Measurements from ENCODE around the gene NEK9. TPM values are rescaled to one million over a fixed set of nuclear protein-coding genes. Genes with fewer than 3 reads are reported as not detected.
"Not testable (repeated sequence)": the region's sequence is repeated elsewhere in the genome, so short reads cannot be mapped to it uniquely, and the experiment has no call there.

The NEK9 gene
- total RNA-seq, 2 donors from 2014 or later, result 68.7 to 86.2 TPM

DNA sequence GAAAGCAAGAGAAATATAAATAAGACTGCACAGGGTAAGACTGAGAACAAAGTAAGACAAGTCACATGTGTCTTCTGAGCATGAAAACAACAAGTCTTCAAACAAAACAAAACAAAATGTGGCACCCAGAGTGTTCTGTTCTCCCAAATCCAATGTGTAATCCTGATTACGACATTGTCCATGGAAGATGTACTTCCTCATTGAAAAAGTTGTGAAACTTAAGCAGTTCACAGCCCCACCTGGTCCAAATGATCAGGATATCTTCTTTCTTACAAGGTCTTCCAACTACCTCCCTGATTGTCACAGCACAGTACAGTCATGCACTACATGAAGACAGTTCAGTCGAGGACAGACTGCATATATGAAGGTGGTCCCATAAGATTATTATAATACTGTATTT is 23.3 kb upstream of the NEK9 start:
- DNase-seq (ENCODE audit: low spot score), result no peak
- intact Hi-C loops (cut with DNase I), result no loop called here

DNA sequence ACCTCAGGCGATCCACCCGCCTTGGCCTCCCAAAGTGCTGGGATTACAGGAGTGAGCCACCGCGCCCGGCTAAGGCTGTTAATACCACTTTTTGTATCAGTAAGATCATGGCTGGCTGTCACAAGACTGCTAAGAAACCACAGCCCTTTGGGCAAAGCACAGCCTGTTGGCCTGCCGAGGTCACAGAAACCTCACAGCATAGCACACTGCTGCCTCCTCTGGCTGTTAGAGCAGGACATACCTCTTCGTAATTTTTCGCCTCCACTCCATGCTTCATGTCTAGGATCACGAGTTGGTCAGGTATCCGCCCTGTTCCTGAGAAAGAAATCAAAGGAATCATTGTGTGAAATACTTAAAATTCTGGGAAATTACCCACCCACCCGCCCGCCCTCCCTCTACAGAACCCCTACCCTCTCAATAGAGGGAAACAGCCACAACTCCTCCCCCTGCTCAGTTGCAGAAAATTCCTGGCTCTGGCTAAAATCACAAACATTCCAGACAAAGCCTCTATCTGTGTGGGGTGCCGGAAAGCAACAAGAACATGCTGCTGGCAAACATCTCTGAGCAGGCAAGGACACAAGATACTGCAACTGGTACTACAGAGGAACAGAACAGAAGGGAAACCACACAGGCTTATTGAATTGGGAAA is 20.7 kb upstream of the NEK9 start:
- DNase-seq (ENCODE audit: low spot score), result peak; percentile 93
- intact Hi-C loops (cut with DNase I), result no loop called here

DNA sequence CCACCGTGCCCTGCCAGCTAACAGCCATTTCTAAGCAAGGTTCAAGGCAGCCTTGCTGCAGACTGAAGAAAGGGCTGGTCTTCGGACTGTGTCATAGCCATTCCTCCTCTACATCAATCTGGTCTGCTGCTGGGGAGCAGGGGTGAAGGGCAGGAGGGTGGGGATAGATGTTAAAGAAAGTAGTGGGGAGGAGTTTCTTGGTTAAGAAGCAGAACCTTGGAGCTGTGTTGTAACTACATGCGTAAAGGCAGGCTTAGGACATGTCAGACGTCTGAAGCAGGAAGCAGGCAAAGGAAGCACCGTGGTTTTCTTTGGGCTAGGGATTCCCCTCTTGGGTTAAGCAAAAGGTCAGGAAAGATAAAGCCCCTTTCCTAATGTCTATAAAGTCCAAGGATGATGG is 18.1 kb upstream of the NEK9 start:
- no peak for DNase-seq (ENCODE audit: low spot score)
- intact Hi-C loops (cut with DNase I), result no loop called here

DNA sequence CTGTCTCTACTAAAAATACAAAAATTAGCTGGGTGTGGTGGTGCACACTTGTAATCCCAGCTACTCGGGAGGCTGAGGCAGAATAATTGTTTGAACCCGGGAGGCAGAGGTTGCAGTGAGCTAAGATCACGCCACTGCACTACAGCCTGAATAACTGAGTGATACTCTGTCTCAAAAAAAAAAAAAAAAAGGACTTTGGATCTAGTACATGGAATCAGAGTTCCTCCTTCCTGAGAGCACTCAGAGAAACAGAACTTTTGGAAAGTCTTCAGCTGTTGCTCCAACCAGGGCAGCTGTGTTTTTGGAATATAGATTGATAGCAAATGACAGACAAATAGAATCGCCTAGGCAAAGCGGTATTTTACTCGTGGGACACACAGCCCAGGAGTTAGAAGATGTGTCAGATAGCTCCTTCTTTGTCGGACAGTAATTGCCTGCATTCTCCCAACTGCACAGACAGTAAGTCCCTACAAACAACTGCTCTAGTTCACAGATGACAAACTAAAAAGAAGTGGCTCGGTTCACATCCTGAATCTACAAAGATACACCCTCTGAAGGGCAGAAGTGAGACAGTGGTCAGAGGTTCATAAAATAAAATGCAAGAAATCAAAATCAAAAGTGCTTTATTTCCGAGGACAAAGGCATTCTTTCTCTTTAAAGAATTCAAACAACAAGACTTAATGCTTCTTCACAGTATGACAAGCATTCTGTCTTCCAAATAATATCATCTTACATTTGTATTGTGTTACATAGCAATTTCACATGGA is 17.1 kb upstream of the NEK9 start:
- intact Hi-C loops (cut with DNase I), result no loop called here
- no peak for DNase-seq (ENCODE audit: low spot score)

DNA sequence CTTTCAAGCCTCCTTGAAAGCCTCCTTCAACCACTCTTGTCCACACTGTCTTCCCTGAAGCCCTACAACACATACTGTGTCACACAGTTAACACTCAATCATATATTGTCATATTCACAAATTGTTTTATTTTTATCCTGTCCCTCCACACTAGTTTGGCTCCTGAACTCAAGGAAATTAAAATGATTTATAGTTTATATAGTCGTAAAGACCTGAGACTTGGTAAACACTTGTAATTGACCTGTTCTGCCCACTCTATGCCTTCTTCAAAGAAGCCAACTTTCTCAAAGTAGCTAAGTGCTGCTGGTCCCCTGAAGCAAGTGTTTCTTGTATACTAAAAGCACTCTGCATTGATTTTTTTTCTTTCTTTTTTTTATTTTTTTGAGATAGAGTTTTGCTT is 15.6 kb upstream of the NEK9 start:
- intact Hi-C loops (cut with DNase I), result no loop called here
- no peak for DNase-seq (ENCODE audit: low spot score)

DNA sequence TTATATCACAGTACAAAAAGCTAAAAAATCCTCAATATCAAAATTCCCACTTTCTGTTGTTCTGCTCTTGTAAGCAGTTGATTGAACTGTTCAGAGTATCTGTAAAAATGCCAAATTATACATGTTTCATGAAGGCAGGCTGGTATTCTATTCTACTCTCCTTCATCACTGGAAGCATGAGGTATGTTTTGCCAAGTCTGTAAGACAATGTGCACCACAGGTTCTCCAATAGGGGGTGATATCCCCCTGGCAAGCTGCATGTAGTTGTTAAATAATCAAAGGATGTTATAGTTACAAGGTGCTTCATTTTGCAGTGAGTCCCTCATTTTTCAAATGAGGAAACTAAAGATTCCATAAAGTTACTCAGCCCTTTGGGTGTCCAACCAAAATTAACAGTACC is 15.1 kb upstream of the NEK9 start:
- intact Hi-C loops (cut with DNase I), result no loop called here
- no peak for DNase-seq (ENCODE audit: low spot score)

DNA sequence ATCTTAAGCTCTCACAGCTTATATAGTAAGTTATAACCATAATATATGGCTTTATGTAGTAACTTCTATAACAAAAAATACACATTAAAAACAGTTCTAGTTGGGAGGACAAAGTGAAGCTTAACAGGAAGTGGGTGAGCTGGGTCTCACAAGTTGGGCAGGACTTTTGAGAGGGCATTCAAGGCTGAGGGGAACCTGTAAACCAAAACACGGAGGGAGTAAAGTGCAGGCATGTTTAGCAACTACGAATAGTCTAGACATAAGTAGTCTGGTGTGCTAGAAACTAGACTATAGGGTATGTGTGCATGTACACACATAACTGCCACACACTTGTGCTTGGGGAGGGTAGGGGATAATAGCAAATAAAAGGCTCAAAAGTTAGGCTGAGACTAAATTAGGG is 14.2 kb upstream of the NEK9 start:
- intact Hi-C loops (cut with DNase I), result no loop called here
- no peak for DNase-seq (ENCODE audit: low spot score)

DNA sequence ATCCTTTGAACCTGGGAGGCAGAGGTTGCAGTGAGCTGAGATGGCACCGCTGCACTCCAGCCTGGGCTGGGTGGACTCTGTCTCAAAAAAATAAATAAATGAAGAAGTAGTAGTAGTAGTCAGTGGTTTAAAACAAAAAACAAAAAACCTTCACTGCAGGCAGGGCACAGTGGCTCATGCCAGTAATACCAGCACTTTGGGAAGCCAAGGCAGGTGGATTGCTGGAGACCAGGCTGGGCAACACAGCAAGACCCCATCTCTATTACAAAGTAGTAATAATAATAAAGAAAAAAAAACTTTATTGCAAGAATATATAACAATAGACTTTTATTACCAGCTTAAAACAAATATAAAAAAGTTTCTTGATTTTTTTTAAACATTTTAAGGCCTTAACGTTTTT is 13.8 kb upstream of the NEK9 start:
- intact Hi-C loops (cut with DNase I), result no loop called here
- DNase-seq (ENCODE audit: low spot score), result no peak

DNA sequence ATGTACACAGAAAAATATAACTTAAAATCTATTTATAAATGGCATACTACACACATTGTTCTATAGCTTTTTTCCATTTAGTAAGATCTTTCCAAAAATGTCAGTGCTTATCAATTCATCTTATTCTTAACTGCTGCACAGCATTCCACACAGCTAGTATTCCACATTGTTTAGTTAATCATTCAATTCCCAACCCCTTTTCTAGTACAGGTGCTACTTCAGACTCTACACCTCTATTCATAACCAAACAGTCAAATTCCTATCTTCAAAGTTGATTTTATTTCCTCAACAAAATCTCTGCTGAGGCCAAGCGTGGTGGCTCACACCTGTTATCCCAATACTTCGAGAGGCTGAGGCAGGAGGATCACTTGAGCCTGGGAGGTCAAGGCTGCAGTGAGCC is 12.3 kb upstream of the NEK9 start:
- intact Hi-C loops (cut with DNase I), result no loop called here
- DNase-seq (ENCODE audit: low spot score), result no peak

DNA sequence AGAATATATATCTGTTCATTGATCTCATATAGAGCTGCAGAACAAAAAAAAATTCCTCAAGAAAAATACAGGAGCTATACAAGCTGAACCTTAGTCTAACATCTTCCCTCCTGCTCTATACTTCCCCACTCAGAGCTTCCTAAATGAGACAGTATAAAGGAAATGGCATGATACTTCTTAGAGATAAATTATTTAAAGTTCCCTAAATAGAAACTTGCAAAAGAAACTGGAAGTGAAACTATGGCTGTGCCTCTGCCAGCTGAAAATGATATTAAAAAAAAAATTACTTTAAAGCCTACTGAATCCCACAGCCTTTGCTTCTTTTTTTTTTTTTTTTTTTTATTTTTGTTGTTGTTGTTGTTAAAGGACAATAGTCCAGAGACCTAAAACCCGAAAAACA is 11.6 kb upstream of the NEK9 start:
- no peak for DNase-seq (ENCODE audit: low spot score)
- intact Hi-C loops (cut with DNase I), result no loop called here

DNA sequence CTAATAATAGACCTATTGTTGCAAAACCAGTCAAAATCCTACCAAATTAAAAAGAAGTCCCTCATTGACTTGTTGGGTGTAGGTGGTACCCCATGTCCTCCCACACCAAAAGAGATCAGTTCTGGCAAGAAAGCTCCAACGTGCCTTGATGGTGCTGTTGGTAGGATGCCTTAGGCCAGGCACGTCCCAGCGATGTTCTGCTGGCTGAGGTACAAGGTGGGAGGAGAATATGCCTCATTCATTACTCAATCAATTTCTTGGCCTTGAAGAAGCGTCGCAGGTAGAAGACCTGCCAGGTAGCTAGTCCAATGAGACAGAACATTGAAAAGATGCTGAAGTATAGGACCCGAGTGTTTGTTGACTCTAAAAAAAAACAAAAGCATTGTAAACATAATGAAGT is 7.8 kb upstream of the NEK9 start:
- DNase-seq (ENCODE audit: low spot score), result no peak
- intact Hi-C loops (cut with DNase I), result loop anchor here in 1 of 2 donors (2.0 kb wide), 1 partner anchor 164 kb away; no protein-coding TSS in a partner anchor

DNA sequence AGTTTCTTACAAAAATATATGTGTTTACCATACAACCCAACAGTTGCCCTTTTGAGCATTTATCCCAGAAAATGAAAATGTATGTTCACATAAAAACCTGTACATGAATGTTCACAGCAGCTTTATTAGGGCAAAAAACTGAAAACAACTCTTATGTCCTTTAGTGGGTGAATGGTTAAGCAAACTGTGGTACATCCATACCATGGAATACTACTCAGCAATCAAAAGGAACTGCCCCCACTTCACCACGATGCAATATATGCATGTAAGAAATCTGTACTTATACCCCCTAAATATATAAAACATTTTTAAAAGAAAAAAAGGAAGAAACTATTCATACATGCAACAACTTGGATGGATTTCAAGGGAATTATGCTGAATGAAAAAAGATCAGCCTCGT is 6.7 kb upstream of the NEK9 start:
- intact Hi-C loops (cut with DNase I), result loop anchor here in 1 of 2 donors (2.0 kb wide), 1 partner anchor 169 kb away; no protein-coding TSS in a partner anchor
- DNase-seq (ENCODE audit: low spot score), result no peak

DNA sequence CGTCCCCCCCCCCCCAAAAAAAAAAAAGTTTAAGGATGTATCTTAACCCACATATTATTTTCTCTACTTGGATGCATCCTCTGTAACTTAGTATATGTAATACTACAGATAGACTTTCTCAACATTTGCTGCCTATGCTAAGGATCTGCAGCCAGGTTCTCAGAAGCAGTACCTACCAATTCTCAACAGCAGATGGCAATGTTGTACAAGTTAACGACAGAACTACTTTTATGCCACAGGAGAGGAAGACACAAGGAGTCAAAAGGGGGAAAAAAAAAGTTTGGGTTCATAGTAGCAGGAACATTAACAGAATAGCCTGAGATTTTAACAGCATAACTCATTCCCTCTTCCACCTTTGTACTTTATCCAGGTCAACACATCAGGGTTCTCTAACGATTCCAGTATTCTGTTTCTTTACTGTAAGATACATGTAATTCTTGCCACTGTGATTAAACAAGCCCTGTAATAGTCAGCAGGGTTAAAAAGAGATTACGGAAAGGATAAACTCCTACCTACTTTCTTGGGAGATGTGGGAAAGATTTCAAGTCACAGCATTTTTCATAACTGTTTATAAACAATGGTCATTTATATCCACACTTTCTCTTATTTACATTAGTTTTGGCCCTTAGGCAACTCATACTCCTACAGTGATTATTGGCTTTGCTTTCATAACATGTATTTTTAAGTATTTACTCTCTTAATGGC is 5.7 kb upstream of the NEK9 start:
- no peak for DNase-seq (ENCODE audit: low spot score)
- intact Hi-C loops (cut with DNase I), result loop anchor here in 1 of 2 donors (2.0 kb wide), 1 partner anchor 170 kb away; no protein-coding TSS in a partner anchor

DNA sequence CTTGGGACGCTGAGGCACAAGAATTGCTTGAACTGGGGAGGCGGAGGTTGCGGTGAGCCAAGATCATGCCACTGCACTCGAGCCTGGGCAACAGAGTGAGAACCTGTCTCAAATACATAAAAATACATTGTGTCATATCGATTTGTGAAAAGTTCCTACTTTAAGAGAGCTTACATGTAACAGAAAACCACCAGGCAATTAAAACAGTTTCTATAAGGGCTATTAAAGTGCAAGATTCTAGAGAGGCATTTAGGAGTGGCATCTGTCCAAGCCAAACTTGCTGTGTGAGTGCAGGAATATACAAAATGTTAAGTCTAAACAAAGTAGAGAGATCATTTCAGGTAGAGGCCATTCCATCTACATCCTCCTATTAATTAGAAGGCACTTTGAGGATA is 1.7 kb upstream of the NEK9 start:
- DNase-seq (ENCODE audit: low spot score), result no peak
- intact Hi-C loops (cut with DNase I), result loop anchor here in 1 of 2 donors (10.0 kb wide), 1 partner anchor 366 kb away; no protein-coding TSS in a partner anchor

DNA sequence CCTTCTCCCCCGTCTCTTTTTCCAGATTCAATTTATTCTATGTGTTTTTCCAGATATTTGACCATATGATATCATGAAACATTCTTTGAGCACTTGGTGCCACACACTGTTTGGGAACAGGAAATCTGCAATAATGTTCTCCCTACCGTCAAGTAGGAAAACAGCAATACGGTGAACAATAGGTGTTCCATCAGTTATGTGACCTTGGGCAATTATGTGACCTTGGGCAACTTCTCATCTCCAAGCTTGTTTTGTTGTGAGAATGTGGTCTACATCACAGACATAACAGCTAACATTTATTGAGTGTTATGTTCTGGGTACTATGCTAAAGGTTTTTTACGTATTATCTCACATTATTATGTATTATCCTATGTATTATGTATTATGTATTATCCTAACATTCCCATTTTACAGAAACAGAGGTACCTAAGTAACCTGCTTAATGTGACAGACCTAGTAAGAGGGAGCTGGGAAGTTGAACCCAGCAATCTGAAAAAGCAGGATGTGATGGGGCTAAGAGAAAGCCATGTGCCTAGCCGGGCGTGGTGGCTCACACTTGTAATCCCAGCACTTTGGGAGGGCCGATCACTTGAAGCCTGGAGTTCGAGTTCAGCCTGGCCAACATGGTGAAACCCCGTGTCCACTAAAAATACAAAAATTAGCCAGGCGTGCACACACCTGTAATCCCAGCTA is 1.2 kb upstream of the NEK9 start:
- intact Hi-C loops (cut with DNase I), result loop anchor here in 1 of 2 donors (10.0 kb wide), 1 partner anchor 367 kb away; no protein-coding TSS in a partner anchor
- DNase-seq (ENCODE audit: low spot score), result no peak

DNA sequence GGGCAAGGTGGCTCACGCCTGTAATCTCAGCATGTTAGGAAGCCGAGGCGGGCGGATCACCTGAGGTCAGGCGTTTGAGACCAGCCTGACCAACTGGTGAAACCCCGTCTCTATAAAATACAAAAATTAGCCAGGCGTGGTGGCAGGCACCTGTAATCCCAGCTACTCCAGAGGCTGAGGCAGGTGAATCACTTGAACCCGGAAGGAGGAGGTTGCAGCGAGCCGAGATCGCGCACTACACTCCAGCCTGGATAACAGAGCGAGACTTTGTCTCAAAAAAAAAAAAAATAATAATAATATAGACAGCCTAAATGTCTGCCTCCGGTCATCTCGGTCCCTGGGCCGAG is 599 bp upstream of the NEK9 start:
- not testable (repeated sequence) for DNase-seq (ENCODE audit: low spot score)
- intact Hi-C loops (cut with DNase I), result loop anchor here in 1 of 2 donors (10.0 kb wide), 1 partner anchor 367 kb away; no protein-coding TSS in a partner anchor

DNA sequence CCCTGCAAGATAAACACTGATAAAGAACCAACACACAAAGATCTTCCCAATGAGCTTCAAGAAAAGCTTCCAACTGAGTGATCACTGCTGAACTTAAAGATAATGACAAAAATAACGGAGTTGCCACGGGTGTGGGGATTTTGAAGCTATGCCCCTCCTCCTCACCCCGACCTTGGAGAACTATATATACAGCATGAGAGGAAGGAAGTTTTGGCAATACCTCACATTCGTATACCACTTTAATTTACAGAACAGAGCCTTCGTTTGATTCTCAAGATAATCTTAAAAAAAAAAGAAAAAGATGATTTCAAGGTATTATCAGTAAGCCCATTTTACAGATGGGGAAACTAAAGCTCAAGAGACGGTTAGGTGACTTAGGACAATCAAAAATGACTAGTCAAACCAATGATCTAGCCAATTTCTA is 715 bp downstream of the NEK9 start:
- DNase-seq (ENCODE audit: low spot score), result no peak
- intact Hi-C loops (cut with DNase I), result loop anchor here in 1 of 2 donors (10.0 kb wide), 1 partner anchor 369 kb away; no protein-coding TSS in a partner anchor

DNA sequence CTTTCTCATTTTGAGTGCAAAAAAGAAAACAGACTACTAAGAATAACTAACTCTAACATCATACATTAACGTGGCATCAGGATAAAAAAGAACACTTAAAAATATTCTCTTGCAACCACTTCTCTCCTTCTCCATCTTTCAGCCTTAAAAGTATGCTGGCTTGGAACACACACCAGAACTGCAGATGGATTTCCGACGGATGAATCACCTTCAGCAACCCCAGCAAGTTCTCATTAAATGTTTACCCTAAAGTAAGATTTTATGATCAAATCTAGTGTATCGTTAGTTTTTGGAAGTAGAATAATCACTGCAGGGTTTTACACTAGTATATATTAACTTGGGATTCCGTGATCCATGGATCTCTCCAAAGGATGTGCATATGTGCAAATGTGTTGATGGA is 1.2 kb downstream of the NEK9 start:
- intact Hi-C loops (cut with DNase I), result loop anchor here in 1 of 2 donors (10.0 kb wide), 1 partner anchor 369 kb away; no protein-coding TSS in a partner anchor
- no peak for DNase-seq (ENCODE audit: low spot score)

DNA sequence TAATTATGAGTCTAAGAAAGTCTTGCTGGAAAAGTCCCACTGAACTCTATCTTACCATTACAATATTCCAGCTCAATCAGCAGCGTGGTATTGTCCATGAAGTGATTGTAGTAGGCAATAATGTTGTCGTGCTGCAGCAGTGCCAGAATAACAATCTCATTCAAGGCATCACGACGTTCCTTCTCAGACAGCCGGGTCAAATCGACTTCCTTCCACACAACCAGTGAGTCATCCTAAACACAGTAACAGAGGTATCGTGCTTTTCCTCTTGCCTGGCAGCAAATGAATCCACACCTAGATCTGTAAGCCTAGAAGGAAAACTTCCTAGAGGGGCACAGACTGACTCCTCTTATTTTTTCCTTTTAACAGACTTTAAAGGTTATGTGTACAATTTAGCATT is 2.9 kb downstream of the NEK9 start:
- DNase-seq (ENCODE audit: low spot score), result no peak
- intact Hi-C loops (cut with DNase I), result loop anchor here in 1 of 2 donors (10.0 kb wide), 1 partner anchor 371 kb away; no protein-coding TSS in a partner anchor

Measured in posterior vena cava (tissue), 2 donors.